HCT116 (cell line): ENCODE measurements around the gene SORCS2. TPM values are rescaled to one million over a fixed set of nuclear protein-coding genes. Genes with fewer than 3 reads are reported as not detected.

ENCODE experiments used
- ATAC-seq: fragments of 200-7000 bp; cut with Tn5 transposase; 2 replicates; pipeline ENCODE4 v1.9.1; 2020; ENCODE audit warnings: mild to moderate bottlenecking, moderate library complexity
- BruUV-seq: library from RNA; stranded (reverse); fragments of 400-500 nt; replicated peaks from 2 replicates; lab custom pipeline; 2021; lab: Mats Ljungman, UMichigan
- CTCF ChIA-PET: fragments of 300-600 bp; sonication (Branson Sonifier 250); formaldehyde crosslinking; loops from one replicate; lab custom pipeline; 2021; ENCODE audit warnings: antibody characterized with exemption; lab: Charles Lee
- POLR2A ChIA-PET: fragments of 300-600, 350-600 bp; sonication (Branson Sonifier 250); formaldehyde crosslinking; loops from one replicate; lab custom pipeline; 2021; ENCODE audit warnings: antibody characterized with exemption; lab: Charles Lee
- RAD21 ChIA-PET, 2 experiments: fragments of 300-600 bp; sonication (Branson Sonifier 250); formaldehyde crosslinking; loops; one replicate each; lab custom pipeline; 2023; ENCODE audit warnings: low total read pairs in 2 of 2; ENCODE audit not compliant: uncharacterized antibody in 2 of 2, unreplicated experiment in 2 of 2, low non-redundant PET in 1 of 2; lab: Charles Lee
- DNase-seq: peaks from one replicate; pipeline ENCODE4 v3.0.0-alpha.2; 2010; ENCODE audit warnings: low read depth, low spot score
- H2AFZ ChIP-seq: fragments of 200-600 bp; shearing (Covaris generic), sonication (generic); 2 replicates; pipeline ENCODE4 v1.6.1; 2017; ENCODE audit warnings: low read depth, mixed run types, mixed read lengths, antibody characterized with exemption, low read length; ENCODE audit not compliant: poor library complexity, severe bottlenecking
- H3K27ac ChIP-seq: 2 replicates; pipeline ENCODE4 v1.5.1; 2012; ENCODE audit warnings: low read depth, low read length
- H3K27me3 ChIP-seq: fragments of 200-600 bp; sonication (generic); 2 replicates; pipeline ENCODE4 v1.6.1; 2016; ENCODE audit warnings: mixed run types, low read length, mixed read lengths; ENCODE audit not compliant: insufficient read depth
- H3K36me3 ChIP-seq, 2 experiments: fragments of 200-500 bp in 1 of 2; fragments of 200-600 bp in 1 of 2; sonication (Bioruptor generic) in 1 of 2; sonication (generic) in 1 of 2; 2 replicates each; pipeline versions ENCODE4 v1.5.1 to v1.6.1; 2014 to 2016; ENCODE audit warnings: low read length in 2 of 2, inconsistent platforms in 1 of 2, mixed read lengths in 1 of 2, mixed run types in 1 of 2; ENCODE audit not compliant: insufficient read depth in 2 of 2, control insufficient read depth in 1 of 2
- H3K4me1 ChIP-seq, 2 experiments: fragments of 200-600 bp in 1 of 2; sonication (generic) in 1 of 2; 2 replicates each; pipeline versions ENCODE4 v1.5.1 to v1.6.1; 2012 to 2017; ENCODE audit warnings: low read length in 2 of 2, inconsistent platforms in 1 of 2, mild to moderate bottlenecking in 1 of 2, mixed read lengths in 1 of 2, mixed run types in 1 of 2, moderate library complexity in 1 of 2; ENCODE audit not compliant: insufficient read depth in 2 of 2, control insufficient read depth in 1 of 2
- H3K4me2 ChIP-seq: fragments of 200-600 bp; sonication (generic); 2 replicates; pipeline ENCODE4 v1.6.1; 2017; ENCODE audit warnings: mixed run types, low read length, mixed read lengths
- H3K4me3 ChIP-seq, 2 experiments: fragments of 200-600 bp in 1 of 2; sonication (generic) in 1 of 2; replicated peaks in 1 of 2; 2 replicates each; pipeline ENCODE4 v1.5.1; 2011 to 2016; ENCODE audit warnings: low read length in 2 of 2, control low read depth in 1 of 2, low read depth in 1 of 2, mild to moderate bottlenecking in 1 of 2, mixed read lengths in 1 of 2, mixed run types in 1 of 2
- H3K79me2 ChIP-seq: fragments of 200-600 bp; sonication (generic); 2 replicates; pipeline ENCODE4 v1.6.1; 2017; ENCODE audit warnings: mild to moderate bottlenecking, mixed run types, low read length, moderate library complexity, mixed read lengths; ENCODE audit not compliant: insufficient read depth
- H3K9ac ChIP-seq: fragments of 200-600 bp; sonication (generic); 2 replicates; pipeline ENCODE4 v1.6.1; 2016; ENCODE audit warnings: low read length, mixed read lengths
- H3K9me2 ChIP-seq: fragments of 200-600 bp; sonication (generic), shearing (Covaris generic); 2 replicates; pipeline ENCODE4 v1.6.1; 2017; ENCODE audit warnings: mixed run types, mild to moderate bottlenecking, moderate library complexity; ENCODE audit not compliant: insufficient read depth
- H3K9me3 ChIP-seq, 2 experiments: fragments of 200-500 bp in 1 of 2; fragments of 200-600 bp in 1 of 2; sonication (Bioruptor generic) in 1 of 2; sonication (generic) in 1 of 2; 2 replicates each; pipeline ENCODE4 v1.6.1; 2014 to 2017; ENCODE audit warnings: low read length in 2 of 2, mixed read lengths in 2 of 2, inconsistent platforms in 1 of 2, low read depth in 1 of 2, mild to moderate bottlenecking in 1 of 2, mixed run types in 1 of 2, moderate library complexity in 1 of 2; ENCODE audit not compliant: control insufficient read depth in 1 of 2, insufficient read depth in 1 of 2
- H4K20me1 ChIP-seq: fragments of 200-600 bp; sonication (generic), shearing (Covaris generic); 2 replicates; pipeline ENCODE4 v1.6.1; 2017; ENCODE audit warnings: mixed run types, mild to moderate bottlenecking, moderate library complexity; ENCODE audit not compliant: insufficient read depth
- CBX3 ChIP-seq: IDR thresholded peaks from 2 replicates; pipeline ENCODE4 v1.6.1; 2012; ENCODE audit warnings: low read depth
- CEBPB ChIP-seq: IDR thresholded peaks from 2 replicates; pipeline ENCODE4 v1.6.1; 2012; ENCODE audit warnings: low read depth
- CTCF ChIP-seq, 3 experiments: fragments of 200-600 bp in 1 of 3; sonication (generic) in 1 of 3; IDR thresholded peaks in 2 of 3; conservative IDR thresholded peaks in 1 of 3; 2 replicates each; pipeline ENCODE4 v1.5.1; 2012 to 2017; ENCODE audit warnings: low read depth in 2 of 3, low read length in 2 of 3, antibody characterized with exemption in 1 of 3, borderline replicate concordance in 1 of 3, control low read depth in 1 of 3, mild to moderate bottlenecking in 1 of 3, mixed read lengths in 1 of 3, mixed run types in 1 of 3, moderate library complexity in 1 of 3; ENCODE audit not compliant: insufficient read depth in 1 of 3
- JUND ChIP-seq: IDR thresholded peaks from 2 replicates; pipeline ENCODE4 v1.6.1; 2012
- MAX ChIP-seq: IDR thresholded peaks from 2 replicates; pipeline ENCODE4 v1.6.1; 2012
- REST ChIP-seq: IDR thresholded peaks from 2 replicates; pipeline ENCODE4 v1.6.1; 2012; ENCODE audit warnings: low read depth
- SP1 ChIP-seq: IDR thresholded peaks from 2 replicates; pipeline ENCODE4 v1.6.1; 2012; ENCODE audit warnings: low read depth
- SRF ChIP-seq: IDR thresholded peaks from 2 replicates; pipeline ENCODE4 v1.6.1; 2012; ENCODE audit warnings: low read depth
- TCF7L2 ChIP-seq: IDR thresholded peaks from 2 replicates; pipeline ENCODE4 v1.7.0; 2011; ENCODE audit warnings: borderline replicate concordance, inconsistent platforms; ENCODE audit not compliant: insufficient read depth, insufficient read length; ENCODE audit errors: extremely low read depth
- YY1 ChIP-seq: IDR thresholded peaks from 2 replicates; pipeline ENCODE4 v1.6.1; 2011; ENCODE audit warnings: low read length, low read depth, moderate library complexity, mild to moderate bottlenecking; ENCODE audit not compliant: insufficient replicate concordance; ENCODE audit errors: extremely low read depth
- ZNF274 ChIP-seq: fragments of 200-500 bp; sonication (Bioruptor generic); IDR thresholded peaks from 2 replicates; pipeline ENCODE4 v1.6.1; 2014; ENCODE audit warnings: mild to moderate bottlenecking, low read depth, low read length, inconsistent platforms
- intact Hi-C: fragments of 100-400 bp; cut with micrococcal nuclease; formaldehyde crosslinking; loops from 2 replicates; pipeline ENCODE4 v1.10.0; 2022
- total RNA-seq: library from RNA; stranded (reverse); gene quantifications from one replicate; pipeline ENCODE4 v1.2.1, GENCODE V29; 2021; ENCODE audit not compliant: unreplicated experiment

Gene SORCS2
- total RNA-seq, 1 experiment from 2014 or later = 0.37 TPM

GRCh38 chr4:7677086-7677485 lies 484.7 kb downstream of the SORCS2 start:
- RAD21 ChIA-PET = no interaction called here
- Histone ChIP-seq H2AFZ (no peak overlapping the region), H3K79me2 (no peaks in the 10 kb centered on the region), H3K4me3 (no peak overlapping the region), H3K36me3 (no peaks in the 10 kb centered on the region), H3K4me1 (no peaks in the 10 kb centered on the region), H3K27me3 (peaks cover 18% of the 10 kb centered on the region), H3K9me3 (no peaks in the 10 kb centered on the region), H4K20me1 (no peaks in the 10 kb centered on the region), H3K9ac (no peak overlapping the region), H3K9me2 (no peaks in the 10 kb centered on the region), H3K4me2 (no peak overlapping the region), H3K27ac (no peak overlapping the region)
- intact Hi-C loops = no loop called here
- CTCF ChIA-PET = no interaction called here
- POLR2A ChIA-PET = no interaction called here
- TF ChIP-seq REST (no peak), TCF7L2 (no peak), JUND (no peak), YY1 (no peak), CBX3 (no peak), CEBPB (no peak), ZNF274 (no peak), SRF (no peak), CTCF (IDR thresholded peaks at IDR 0.05 in 2 of 3, conservative IDR thresholded peaks at IDR 0.05 in 1 of 3; ENCODE audit: borderline replicate concordance in 1 of 3, insufficient read depth in 1 of 3, low read depth in 2 of 3, low read length in 2 of 3) (no peak), SP1 (no peak), MAX (no peak)
- ATAC-seq = no peak
- no TSS peak for BruUV-seq
- no peak for DNase-seq
